NCI-H1092 treated with DMSO at 0.1 percent for 48 hours (cell line): ENCODE results near the gene ULK1.

Source experiments
- DNase-seq: peaks from one replicate; lab custom pipeline; 2025; lab: John Stamatoyannopoulos, UW

The ULK1 gene

GRCh38 chr12:131892711-131893604 lies 1.5 kb upstream of the ULK1 start:
- DNase-seq = no peak

GRCh38 chr12:131893605-131894312 lies 663 bp upstream of the ULK1 start:
- DNase-seq = no peak

- no peak for DNase-seq
These were observed 688 bp downstream of the ULK1 start for GRCh38 chr12:131894981-131895639.

- no peak for DNase-seq
These were observed 1.2 kb downstream of the ULK1 start for GRCh38 chr12:131895640-131896079.

- peak; percentile 65 for DNase-seq
These were observed 1.8 kb downstream of the ULK1 start for GRCh38 chr12:131896080-131896810.

GRCh38 chr12:131896811-131897270 lies 2.4 kb downstream of the ULK1 start:
- DNase-seq = no peak

GRCh38 chr12:131897276-131897675 lies 2.9 kb downstream of the ULK1 start:
- DNase-seq = no peak

- no peak for DNase-seq
These were observed 3.5 kb downstream of the ULK1 start for GRCh38 chr12:131897875-131898274.

GRCh38 chr12:131900397-131900796 lies 6.0 kb downstream of the ULK1 start:
- no peak for DNase-seq

GRCh38 chr12:131901431-131902331 lies 7.3 kb downstream of the ULK1 start:
- DNase-seq = no peak

GRCh38 chr12:131902332-131903241 lies 8.2 kb downstream of the ULK1 start:
- DNase-seq = no peak

- no peak for DNase-seq
These were observed 9.1 kb downstream of the ULK1 start for GRCh38 chr12:131903270-131904255.

GRCh38 chr12:131904346-131904745 lies 9.9 kb downstream of the ULK1 start:
- DNase-seq = no peak

GRCh38 chr12:131905081-131905629 lies 10.7 kb downstream of the ULK1 start:
- no peak for DNase-seq

- no peak for DNase-seq
These were observed 11.2 kb downstream of the ULK1 start for GRCh38 chr12:131905630-131906091.

- DNase-seq = no peak
These were observed 13.1 kb downstream of the ULK1 start for GRCh38 chr12:131907379-131908091.
